Lung microvascular endothelial cell (primary cell): ENCODE results near the gene TARBP1. TPM values are rescaled to one million over a fixed set of nuclear protein-coding genes. Genes with fewer than 3 reads are reported as not detected.
A peak's percentile ranks its signal among the peaks of the same experiment; 100 is the strongest.
"Not testable (repeated sequence)": the region's sequence is repeated elsewhere in the genome, so short reads cannot be mapped to it uniquely, and the experiment has no call there.

Source experiments
- DNase-seq, 2 donors: peaks; one replicate each; pipeline versions ENCODE4 v3.0.0 to v3.0.0-alpha.2; 2010; ENCODE audit warnings: low read depth in 2 of 2
- total RNA-seq: library from RNA; depleted of rRNA; stranded (reverse); fragments of >200 nt; gene quantifications from 2 replicates; pipeline ENCODE4 v1.2.1, GENCODE V29; 2014

TARBP1 gene
- total RNA-seq, 1 donor from 2014 or later: 13.5 TPM

DNA sequence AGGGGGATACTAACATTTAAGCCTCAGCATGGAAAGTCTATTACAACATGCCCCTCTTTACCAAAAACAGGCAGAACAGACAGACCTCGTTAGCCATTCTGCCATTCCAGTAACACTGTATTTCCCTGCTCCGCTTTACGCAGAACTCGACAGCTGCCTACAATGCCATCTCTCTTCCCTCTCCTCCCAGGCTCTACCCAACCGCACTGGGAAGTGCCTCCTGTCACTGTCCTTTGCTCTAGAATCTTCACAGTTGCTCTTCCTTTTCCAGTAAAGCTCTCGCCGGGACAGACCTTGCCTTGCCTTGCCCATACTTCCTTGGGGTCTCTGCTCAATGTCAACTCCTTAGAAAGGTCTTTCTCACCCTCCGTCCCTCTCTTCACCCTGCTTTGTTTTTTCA is 82.9 kb downstream of the TARBP1 start:
- DNase-seq: no peak

DNA sequence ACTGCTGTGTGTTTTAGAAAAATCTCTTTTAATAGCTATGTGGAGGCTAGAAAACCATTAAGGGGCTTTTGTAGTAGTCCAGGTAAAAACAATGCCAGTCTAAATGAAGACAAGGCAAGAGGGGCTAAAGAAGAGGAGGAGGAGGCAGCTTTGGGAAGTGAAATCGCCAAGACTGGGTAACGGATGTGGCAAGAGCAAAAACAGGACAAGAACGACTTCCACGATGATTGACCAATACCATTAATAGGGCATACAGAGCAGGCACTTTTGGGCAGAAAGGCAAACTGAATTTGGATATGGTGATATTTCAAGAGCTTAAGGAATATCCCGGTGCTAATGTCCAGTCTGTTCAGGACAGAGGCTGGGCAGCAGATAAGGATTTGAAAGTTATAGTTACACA is 83.7 kb downstream of the TARBP1 start:
- DNase-seq: no peak

DNA sequence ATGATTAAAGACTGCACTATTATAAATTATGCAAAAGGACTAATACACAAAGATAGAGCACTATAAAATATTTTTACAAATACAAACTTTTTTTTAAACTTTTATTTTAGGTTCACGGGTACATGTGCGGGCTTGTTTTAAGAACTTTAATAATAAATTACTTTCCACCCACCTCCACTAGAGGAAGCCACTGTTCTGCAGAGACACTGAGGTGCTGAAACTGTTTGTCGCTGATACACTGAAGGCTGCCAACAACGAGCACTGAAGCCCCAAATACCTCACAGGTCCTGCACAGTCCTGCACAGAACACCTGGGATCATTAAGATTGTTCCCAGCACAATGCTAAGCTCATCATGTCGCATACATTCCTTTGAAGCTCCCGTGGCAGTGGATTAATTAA is 85.8 kb downstream of the TARBP1 start:
- peak in 1 of 2 donors; percentile 16 for DNase-seq

DNA sequence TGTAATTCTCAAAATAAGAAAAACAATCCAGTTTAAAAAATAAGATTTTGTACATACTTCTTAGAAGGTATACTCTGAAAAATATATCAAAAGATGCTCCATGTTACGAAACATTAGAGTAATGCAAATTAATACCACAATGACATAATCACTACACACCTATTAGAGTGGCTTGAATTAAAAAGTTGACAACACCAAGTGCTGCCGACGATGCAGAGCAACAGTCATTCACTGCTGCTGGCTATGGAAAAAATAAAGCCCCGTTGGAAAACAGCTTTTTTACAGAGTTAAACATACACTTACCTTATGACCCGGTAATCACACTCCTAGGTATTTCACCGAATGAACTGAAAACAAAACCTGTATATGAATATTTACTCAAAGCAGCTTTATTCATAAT is 90.9 kb downstream of the TARBP1 start:
- no peak for DNase-seq

DNA sequence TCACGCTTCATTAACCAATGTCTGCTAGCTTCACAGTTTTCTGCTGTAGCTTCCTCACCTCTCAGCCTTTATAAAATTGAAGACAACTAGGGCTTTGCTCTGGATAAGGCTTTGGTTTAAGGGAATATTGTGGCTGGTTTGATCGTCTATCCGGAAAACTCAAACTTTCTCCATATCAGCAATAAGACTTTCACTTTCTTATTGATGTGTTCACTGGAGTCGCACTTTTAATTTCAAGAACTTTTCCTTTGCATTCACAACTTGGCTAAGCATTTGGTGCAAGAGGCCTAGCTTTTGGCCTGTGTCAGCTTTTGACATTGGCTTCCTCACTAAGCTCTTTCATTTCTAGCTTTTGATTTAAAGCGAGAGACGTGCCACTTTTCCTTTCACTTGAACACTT is 92.9 kb downstream of the TARBP1 start:
- DNase-seq: no peak

DNA sequence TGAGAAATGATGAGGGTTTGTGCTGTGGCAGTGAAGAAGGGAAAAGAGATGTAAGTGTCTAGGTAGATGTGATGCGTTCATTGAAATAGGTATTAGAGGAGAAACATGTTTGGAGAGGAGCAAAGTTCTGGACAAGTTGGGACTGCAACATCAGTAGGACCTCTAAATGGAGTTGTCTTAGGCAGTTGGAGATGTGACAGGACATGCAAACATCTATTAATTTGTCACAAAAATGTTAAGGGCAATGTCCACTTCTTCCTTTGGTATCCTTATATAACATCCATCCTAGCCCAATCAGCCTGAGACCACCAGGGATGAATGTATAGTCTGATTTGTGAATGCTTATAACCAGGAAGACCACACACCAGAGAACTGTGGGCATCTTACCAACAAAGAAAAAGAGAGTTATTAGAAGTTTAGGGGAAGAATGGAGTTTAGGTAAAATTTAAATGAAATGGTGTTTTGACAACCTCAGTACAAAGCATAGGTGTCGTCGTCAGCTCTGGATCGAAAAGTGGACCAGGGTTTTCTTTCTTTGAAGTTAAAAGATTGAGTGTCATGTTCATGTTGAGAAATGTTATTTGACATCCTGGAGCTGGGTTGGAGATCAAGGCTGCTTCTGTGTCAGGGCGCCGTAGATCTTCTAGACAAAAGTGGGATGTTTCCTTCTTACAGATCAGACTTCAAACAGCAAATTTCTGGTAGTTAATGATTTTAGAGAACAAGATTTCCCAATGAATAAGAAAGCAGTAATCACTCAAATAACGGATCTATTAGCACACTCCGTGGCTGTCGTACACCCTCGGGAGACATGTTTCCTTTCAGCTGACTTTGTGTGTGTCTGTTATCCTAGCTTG is 97.1 kb downstream of the TARBP1 start:
- DNase-seq: no peak

DNA sequence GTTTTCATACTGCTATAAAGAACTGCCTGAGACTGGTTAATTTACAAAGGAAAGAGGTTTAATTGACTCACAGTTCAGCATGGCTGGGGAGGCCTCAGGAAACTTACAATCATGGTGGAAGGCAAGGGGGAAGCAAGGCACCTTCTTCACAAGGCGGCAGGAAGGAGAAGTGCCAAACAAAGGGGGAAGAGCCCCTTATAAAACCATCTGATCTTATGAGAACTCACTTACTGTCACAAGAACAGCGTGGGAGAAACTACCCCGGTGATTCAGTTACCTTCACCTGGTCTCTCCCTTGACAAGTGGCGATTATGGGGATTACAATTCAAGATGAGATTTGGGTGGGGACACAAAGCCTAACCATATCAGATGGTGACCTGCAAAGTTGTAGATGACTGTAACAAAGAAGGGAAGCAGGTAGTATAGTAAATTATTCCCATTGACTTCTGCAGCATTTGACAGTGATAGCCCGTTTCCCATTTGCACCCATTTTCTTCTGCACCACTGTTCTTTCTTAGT is 99.3 kb downstream of the TARBP1 start:
- not testable (repeated sequence) for DNase-seq

DNA sequence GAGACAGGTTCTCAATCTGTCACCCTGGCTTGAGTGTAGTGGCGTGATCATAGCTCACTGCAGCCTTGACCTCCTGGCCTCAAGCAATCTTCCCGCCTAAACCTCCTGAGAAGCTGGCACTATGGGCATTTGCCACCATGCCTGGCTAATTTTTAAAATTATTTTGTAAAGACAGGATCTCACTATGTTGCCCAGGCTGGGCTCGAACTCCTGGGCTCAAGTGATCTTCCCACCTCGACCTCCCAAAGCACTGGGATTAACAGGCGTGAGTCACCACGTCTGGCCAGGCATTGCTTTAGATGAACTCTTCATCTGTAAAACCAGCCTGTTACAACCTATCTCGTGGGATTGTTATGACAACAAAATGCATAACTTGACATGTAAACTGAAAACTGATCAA is 103.3 kb downstream of the TARBP1 start:
- DNase-seq: no peak

DNA sequence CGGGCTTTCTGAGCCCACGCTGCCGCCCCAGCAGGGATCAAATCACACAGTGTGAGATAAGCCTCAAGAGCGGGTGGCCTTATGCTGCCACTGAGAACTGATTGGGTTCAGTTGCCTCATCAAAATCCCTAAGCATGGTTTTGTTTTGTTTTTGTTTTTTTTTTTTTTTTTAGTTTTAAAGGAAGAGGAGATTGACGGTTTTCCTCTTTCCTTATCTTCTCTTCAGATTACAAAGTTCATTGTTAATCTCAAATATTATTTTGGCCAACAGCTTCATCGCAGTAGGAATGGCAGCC is 105.1 kb downstream of the TARBP1 start:
- DNase-seq: no peak

DNA sequence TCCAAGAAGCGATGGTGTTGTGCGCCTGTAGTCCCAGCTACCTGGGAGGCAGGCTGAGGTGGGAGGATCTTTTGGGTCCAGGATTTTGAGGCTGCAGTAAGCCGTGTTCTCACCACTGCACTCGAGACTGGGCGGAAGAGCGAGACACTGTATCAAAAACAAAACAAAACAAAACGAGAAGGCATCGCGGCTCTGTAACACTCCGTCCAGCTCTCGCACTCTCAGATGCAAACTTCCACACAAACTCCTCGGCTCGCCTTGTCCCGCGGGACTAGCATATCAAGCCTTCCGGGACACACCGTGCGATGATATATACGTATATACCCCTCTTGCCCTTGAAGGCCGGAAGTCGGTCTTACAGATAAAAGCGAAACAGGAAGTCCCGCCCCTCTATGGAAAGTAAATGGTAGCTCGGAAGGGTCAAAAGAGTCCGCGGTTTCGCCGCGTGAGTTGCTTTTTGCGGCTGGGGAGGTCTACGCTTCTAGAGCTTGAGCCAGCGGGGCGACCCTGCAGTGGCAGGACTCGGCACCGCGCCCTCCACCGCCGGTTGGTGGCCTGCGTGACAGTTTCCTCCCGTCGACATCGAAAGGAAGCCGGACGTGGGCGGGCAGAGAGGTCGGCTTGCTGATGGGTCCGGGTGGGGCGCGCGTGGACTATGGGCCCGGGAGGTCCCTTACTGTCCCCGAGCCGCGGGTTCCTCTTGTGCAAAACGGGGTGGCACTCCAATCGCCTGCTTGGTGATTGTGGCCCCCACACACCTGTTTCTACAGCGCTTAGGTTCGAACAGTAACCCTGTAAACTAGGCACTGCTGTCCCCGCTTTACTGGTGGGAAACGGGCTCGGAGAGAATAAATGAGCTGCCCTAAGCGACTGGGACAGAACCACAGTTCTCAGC is 105.7 kb downstream of the TARBP1 start, which contains the start of gene COA6:
TSS of gene COA6 (plus strand) at position 393 of the 895 bp plus-strand sequence. CDS start at position 404, 11 bp downstream.
- peak; percentile 97 for DNase-seq

DNA sequence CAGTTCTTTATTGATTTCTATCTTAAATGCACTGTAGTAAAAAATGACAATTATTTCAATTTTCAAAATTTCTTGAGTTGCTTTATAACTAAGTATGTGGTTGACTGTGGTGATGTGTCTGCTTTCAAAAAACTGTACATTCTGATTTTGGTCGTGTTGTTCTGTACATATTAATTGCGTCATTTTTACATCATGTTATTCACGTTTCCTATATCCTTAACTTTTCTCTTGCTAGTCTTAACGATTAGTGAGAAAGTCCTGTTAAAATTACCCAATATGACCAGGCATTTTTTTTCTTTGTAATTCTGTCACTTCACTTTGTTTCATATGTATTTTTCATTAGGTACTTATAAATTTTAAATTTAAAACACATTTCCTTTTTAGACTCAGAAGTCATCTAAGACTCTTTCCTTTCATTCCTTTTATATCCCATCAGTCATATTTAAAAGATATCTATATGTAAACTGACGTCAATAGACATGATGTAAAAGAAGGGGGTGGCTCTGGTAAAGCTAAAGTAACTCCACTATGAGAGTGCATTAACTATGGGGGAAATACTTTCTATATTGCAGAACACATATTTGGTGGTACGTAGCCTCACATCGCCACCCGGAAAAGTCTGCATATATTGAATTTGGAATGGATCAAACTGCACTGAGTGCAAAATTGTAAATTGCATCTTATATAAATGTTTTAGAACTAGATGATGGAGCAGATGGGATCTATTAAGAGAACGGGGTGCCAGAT is 106.8 kb downstream of the TARBP1 start:
- DNase-seq: no peak

DNA sequence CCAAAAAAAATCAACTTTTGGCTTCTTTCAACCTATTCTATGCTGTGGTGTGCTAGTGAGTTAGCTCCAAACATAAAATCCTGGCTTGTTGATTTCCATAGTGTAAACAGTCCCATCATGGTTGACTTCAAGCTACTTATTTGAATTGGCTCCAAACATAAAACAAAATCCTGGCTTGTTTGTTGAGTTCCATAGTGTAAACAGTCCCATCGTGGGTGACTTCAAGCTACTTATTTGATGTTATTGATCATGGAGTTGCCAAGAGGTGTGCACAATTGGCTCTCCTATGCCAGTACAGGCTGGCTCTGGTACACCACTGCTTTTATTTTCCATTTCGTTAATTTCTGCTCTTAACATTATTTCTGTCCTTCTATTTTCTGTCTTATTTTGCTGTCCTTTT is 107.6 kb downstream of the TARBP1 start:
- no peak for DNase-seq

DNA sequence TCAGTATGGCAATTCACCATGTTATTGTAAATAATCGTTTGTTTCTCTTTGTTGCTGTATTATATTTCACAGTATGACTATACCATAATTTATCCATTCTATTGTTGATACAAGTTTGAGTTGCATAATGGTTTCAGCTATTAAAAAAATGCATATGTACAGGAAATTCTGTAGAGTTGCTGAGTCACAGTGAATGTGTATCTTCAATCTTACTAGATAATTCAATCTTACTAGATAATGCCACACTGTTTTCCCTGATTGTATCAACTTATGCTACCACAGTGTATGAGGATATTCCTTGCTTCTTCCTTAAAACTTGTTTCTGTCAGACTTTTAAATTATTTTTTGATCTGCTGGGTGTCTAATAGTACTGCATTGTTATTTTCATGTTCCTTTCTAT is 109.2 kb downstream of the TARBP1 start:
- DNase-seq: peak; percentile 4 to 18

DNA sequence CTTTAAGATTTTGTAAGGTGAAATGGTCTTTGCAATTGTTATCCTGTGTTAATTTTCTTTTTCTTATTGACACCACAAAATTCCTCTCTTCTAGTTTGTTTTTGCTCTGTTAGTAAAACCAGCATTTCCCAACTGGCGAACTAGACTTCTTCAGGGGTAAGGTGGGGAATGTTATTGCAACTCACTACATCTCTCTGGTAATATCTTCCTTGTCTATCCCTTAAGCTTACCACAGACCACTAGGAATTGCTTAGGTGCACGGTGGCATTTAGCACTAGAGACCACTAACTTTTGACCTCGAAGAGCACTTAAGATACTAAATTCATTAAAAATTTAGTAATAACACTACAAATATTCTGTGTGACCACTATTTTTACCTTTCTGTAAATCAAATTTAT is 109.9 kb downstream of the TARBP1 start:
- DNase-seq: no peak

DNA sequence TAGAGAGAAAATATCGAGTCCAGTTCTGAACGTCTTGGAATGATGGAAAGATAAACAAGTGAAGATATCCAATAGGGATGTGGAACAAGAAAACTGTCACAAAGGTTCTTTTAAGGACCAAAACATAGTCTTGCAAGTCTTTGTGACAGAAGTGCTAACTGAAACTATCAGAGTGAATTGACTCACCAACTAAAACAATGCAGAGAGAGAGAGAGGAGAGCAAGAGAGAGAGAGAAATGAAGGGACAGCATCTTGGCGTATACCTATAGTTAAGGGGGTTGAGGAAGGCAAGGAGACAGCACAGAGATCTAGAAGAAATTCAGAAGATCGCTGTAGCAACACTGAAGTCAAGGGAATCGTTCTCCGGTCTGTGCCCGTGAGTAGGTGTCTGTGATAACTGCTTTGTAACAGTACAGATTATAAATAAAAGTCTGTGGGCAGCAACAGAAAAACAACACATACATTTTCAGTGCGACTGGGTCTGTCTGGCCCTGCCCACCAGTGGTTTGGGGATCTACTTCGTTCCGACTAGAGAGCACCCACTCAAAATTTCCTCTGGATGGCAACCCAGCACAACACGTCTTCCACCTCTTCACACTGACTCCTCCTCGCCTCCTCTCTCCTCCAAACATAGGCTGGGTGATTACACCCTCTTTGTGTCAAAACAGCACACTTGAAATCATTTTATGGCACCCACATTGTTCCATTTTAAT is 110.5 kb downstream of the TARBP1 start:
- DNase-seq: no peak

DNA sequence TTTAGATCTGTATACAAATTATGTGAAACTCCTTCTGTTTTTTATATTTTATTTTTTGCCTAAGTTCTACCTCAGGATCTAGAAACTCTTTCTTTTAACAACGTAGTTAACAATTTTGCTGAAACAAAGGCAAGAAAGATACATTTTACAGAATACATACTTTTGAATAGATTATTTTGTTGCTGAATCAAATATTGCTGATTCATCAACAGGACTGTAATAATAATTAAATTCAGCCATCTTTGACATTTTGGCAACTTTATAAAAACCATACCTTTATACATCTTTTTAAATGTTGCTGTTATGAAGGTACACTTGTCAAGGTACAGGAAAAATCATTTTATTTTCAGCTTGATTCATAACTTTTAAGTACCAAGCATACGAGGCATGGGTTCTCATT is 116.4 kb downstream of the TARBP1 start:
- DNase-seq: no peak

DNA sequence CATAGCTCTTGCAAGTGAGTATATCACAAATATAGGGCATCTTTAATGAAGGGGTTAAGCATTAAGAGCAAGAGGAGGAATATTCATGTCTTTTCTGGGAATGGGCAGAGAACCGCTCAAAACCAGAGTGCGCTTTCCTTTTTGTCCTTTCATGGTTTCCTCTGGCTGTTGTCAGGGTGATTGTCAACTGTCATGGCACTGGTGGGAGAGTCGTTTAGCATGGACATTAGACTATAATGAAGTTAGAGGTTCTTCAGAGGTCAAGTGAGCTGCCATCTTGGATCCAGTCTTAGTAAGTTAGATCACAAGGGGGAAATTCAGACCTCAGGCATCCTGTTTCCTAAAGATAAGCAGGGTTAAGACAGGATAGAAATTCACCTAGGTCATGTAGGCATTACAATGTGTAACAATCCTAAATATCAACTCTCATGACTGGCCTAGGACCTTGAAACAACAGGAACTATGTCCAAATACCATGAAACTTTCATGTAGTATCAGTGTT is 117.8 kb downstream of the TARBP1 start:
- DNase-seq: no peak

DNA sequence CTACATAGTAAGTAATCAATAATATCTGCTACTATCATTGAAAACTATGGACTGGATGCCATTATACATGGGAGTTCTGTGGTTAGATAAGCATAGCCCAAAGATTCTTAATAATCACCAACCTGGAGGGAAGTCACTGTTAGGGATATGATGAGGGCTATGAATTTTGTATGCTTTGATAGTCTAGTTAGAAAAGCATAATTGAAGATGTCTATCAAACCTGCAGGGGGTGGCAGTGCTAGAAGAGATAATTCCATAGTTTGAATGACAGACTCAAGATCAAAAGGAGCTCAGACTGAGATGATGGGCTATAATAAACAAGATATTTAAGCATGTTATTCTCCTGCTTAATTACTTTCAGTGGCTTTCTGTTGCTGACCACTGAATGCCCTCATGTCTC is 121.1 kb downstream of the TARBP1 start:
- no peak for DNase-seq

DNA sequence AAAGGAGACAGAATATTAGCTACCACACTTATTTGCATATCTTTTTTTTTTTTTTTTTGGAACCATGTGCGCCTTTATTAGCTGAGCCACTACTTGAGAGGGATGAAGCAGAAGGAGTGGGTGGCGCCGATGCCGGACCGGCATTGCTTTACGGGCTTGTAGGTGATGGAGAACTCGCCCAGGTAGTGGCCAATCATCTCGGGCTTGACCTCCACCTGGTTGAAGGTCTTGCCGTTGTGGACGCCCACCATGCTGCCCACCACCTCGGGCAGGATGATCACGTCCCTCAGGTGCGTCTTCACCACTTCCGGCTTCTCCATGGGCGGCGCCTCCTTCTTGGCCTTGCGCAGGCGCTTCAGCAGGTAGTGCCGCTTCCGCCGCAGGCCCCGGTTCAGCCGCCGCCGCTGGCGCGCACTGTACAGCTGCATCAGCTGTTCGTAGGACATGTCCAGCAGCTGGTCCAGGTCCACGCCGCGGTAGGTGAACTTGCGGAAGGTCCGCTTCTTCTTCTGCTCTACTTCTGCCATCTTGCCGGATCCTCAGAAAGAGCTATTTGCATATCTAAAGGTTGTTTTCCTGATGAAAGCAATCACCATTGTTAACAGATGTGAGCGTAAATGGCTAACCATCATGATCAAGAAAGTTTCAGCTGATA is 122.2 kb downstream of the TARBP1 start:
- DNase-seq: not testable (repeated sequence)

DNA sequence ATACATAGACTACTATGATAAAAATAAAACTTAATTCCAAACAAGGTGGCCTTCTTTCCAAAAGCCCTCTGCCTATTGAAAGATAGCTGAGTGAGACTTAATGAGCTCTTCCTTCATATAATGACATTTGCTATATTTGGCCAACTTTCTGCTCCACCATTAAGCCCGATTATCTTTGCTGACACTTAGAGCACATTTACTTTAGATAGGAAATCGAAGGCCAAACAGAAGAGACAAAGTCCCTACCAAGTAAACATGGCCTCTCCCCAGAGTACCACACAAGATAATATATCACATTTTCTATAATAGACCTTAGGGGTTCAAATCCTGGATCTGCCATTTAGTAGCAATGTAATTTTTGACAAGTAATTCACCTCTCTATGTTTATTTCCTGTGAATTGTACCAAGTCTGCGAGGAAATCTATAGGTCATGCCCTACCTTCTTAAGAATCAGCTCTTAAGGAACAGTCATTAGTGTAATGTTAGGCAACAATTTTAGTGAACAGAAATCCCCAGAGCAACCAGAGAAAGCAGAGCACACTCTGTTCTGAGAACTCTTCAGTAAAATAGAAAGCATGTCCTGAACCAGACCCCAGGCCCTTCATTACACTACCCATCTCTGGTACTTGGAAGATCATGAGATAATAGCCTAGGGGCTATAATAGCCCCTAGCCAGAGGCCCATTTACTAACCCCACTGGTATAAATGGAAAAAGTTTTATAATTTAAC is 123.0 kb downstream of the TARBP1 start:
- DNase-seq: no peak
